ENCODE data around the gene CPAMD8.

CPAMD8 gene

GRCh38 chr19:16880884-16881554 is 145.6 kb downstream of the CPAMD8 start:
- Histone ChIP-seq H3K9ac (no peak overlapping the region), H3K4me1 (ENCODE audit: low read depth, poor library complexity, severe bottlenecking) (peaks cover 35% of the 10 kb centered on the region), H3K27ac (no peak overlapping the region), H3K4me3 (IDR thresholded peaks at IDR 0.05; ENCODE audit: insufficient read depth, low read depth, low read length) (no peak overlapping the region), H2AFZ (ENCODE audit: low read depth) (no peak overlapping the region), H4K20me1 (ENCODE audit: insufficient read depth) (no peaks in the 10 kb centered on the region), H3K36me3 (ENCODE audit: insufficient read depth) (peaks cover 5% of the 10 kb centered on the region; the same call in 1 of the 2 replicates), H3K4me2 (no peak overlapping the region), H3K79me2 (ENCODE audit: insufficient read depth, low read depth) (no peaks in the 10 kb centered on the region), H3K27me3 (ENCODE audit: insufficient read depth, low read depth) (no peaks in the 10 kb centered on the region)
- no peak for TF ChIP-seq CTCF (conservative IDR thresholded peaks at IDR 0.05; ENCODE audit: low read depth, low read length)

DNA sequence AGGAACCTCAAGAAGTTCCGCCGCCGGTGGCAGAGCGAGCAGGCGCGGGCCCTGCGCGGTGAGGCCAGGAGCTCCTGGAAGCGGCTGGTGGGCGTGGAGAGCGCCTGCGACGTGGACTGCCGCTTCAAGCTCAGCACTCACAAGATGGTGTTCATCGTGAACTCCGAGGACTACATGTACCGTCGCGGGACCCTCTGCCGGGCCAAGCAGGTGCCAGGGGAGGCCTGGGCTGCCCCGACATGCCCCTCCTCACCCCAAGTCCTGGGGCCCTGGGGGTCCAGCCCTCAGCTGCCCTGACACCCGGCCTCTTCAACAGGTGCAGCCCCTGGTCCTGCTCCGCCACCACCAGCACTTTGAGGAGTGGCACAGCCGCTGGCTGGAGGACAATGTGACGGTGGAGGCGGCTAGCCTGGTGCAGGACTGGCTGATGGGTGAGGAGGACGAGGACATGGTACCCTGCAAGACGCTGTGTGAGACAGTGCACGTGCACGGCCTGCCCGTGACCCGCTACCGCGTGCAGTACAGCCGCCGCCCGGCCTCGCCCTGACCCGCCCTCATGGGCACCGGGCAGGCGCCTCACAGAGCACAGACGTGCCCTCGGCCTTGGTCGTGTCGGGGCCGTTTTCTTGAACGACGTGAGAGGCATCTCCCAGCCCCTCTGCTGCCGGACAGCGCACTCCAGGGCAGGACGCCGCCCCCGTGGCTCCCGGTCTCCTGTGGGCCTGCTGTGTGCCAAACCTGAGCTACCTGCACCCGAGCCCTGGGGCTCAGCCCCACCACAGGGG is 148.2 kb downstream of the CPAMD8 start:
- no peak for TF ChIP-seq CTCF (conservative IDR thresholded peaks at IDR 0.05; ENCODE audit: low read depth, low read length)
- peaks cover 29% of the 10 kb centered on the region for H3K4me1 ChIP-seq (ENCODE audit: low read depth, poor library complexity, severe bottlenecking)
- H3K9ac ChIP-seq = no peak overlapping the region
- no peak overlapping the region for H3K4me2 ChIP-seq
- H3K79me2 ChIP-seq (ENCODE audit: insufficient read depth, low read depth) = no peaks in the 10 kb centered on the region; the same call in 1 of the 2 replicates
- H3K4me3 ChIP-seq (IDR thresholded peaks at IDR 0.05; ENCODE audit: insufficient read depth, low read depth, low read length) = no peak overlapping the region
- no peak overlapping the region for H2AFZ ChIP-seq (ENCODE audit: low read depth)
- H3K27me3 ChIP-seq (ENCODE audit: insufficient read depth, low read depth) = no peaks in the 10 kb centered on the region
- H3K36me3 ChIP-seq (ENCODE audit: insufficient read depth) = peaks cover 5% of the 10 kb centered on the region; the same call in 1 of the 2 replicates
- H4K20me1 ChIP-seq (ENCODE audit: insufficient read depth) = no peaks in the 10 kb centered on the region
- no peak overlapping the region for H3K27ac ChIP-seq

DNA sequence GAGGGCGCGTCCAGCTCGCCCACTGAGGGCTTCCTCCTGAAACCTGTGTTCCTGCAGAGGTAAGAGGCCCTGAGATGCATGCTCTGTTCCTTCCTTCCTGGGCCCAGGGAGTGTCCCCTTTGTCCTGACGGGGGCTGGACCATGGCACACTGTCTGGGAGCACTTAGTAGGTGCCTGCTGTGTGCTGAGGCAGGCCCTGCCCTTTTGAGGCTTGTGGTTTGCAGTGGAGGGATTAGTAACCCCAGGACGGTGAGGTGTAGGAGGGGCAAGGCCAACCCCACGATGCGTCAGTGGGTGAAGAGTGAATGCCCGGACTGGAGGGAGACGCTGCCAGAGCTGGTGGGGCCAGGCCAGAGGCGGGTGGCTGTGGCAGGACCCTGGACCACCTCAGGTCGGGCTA is 149.0 kb downstream of the CPAMD8 start:
- no peak overlapping the region for H3K4me2 ChIP-seq
- H2AFZ ChIP-seq (ENCODE audit: low read depth) = no peak overlapping the region
- H3K4me3 ChIP-seq (IDR thresholded peaks at IDR 0.05; ENCODE audit: insufficient read depth, low read depth, low read length) = no peak overlapping the region
- H3K4me1 ChIP-seq (ENCODE audit: low read depth, poor library complexity, severe bottlenecking) = peaks cover 26% of the 10 kb centered on the region
- no peak for TF ChIP-seq CTCF (conservative IDR thresholded peaks at IDR 0.05; ENCODE audit: low read depth, low read length)
- H3K9ac ChIP-seq = no peak overlapping the region
- H3K27ac ChIP-seq = no peak overlapping the region
- H3K79me2 ChIP-seq (ENCODE audit: insufficient read depth, low read depth) = no peaks in the 10 kb centered on the region; the same call in 1 of the 2 replicates
- H3K36me3 ChIP-seq (ENCODE audit: insufficient read depth) = peaks cover 5% of the 10 kb centered on the region; the same call in 1 of the 2 replicates
- no peaks in the 10 kb centered on the region for H3K27me3 ChIP-seq (ENCODE audit: insufficient read depth, low read depth)
- H4K20me1 ChIP-seq (ENCODE audit: insufficient read depth) = no peaks in the 10 kb centered on the region

- no peak overlapping the region for H3K4me2 ChIP-seq
- peaks cover 5% of the 10 kb centered on the region; the same call in 1 of the 2 replicates for H3K36me3 ChIP-seq (ENCODE audit: insufficient read depth)
- H3K4me3 ChIP-seq (IDR thresholded peaks at IDR 0.05; ENCODE audit: insufficient read depth, low read depth, low read length) = no peak overlapping the region
- H3K79me2 ChIP-seq (ENCODE audit: insufficient read depth, low read depth) = no peaks in the 10 kb centered on the region; the same call in 1 of the 2 replicates
- H2AFZ ChIP-seq (ENCODE audit: low read depth) = no peak overlapping the region
- no peaks in the 10 kb centered on the region for H4K20me1 ChIP-seq (ENCODE audit: insufficient read depth)
- no peak for TF ChIP-seq CTCF (conservative IDR thresholded peaks at IDR 0.05; ENCODE audit: low read depth, low read length)
- H3K4me1 ChIP-seq (ENCODE audit: low read depth, poor library complexity, severe bottlenecking) = peaks cover 26% of the 10 kb centered on the region
- no peak overlapping the region for H3K27ac ChIP-seq
- no peaks in the 10 kb centered on the region for H3K27me3 ChIP-seq (ENCODE audit: insufficient read depth, low read depth)
- no peak overlapping the region for H3K9ac ChIP-seq
Measured at GRCh38 chr19:16876904-16877361, 149.7 kb downstream of the CPAMD8 start.
